ENCODE results near the gene SH3GL2. TPM values are rescaled to one million over a fixed set of nuclear protein-coding genes. Genes with fewer than 3 reads are reported as not detected.

SH3GL2 gene
- total and polyA plus RNA-seq, 2 donors (not counting 3 experiments of a cell fraction or from before 2014, with no cell fraction given) = 0.12 TPM; not detected in 1

DNA sequence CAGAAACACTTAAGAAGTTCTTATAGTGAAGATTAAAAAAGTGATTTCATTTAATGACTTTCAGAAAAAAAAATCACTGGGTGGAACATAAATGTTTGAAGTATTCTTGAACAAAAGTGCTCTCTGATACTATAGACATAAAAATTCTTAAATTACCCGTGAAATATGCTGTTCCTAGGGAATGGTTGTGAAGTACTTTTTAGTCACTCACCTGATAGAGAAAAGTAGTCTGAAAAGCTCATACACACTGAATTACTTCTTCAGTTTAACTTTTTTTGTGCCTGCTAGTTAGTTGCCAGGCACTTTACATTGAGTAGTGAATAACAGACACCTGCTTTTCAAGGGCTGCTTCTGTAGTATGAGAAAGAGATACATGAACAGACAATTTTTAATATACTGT lies 78.0 kb downstream of the SH3GL2 start:
- DNase-seq (ENCODE audit: low read depth, low spot score) (no peak), FAIRE-seq (no peak)
- CTCF ChIA-PET = no interaction called here
- H3K4me1 ChIP-seq (ENCODE audit: control insufficient read depth, extremely low read depth, insufficient read depth, low read length) = no peaks in the 10 kb centered on the region
- dilution Hi-C loops (cut with MboI; ENCODE audit: extremely low pct_ligation_motif_present, low sequenced_read_pairs) = no loop called here
- H3K36me3 ChIP-seq (ENCODE audit: control insufficient read depth in 2 of 2, extremely low read depth in 1 of 2, insufficient read depth in 2 of 2, low read length in 2 of 2) = no peaks in the 10 kb centered on the region
- TF ChIP-seq, protein P1, sequence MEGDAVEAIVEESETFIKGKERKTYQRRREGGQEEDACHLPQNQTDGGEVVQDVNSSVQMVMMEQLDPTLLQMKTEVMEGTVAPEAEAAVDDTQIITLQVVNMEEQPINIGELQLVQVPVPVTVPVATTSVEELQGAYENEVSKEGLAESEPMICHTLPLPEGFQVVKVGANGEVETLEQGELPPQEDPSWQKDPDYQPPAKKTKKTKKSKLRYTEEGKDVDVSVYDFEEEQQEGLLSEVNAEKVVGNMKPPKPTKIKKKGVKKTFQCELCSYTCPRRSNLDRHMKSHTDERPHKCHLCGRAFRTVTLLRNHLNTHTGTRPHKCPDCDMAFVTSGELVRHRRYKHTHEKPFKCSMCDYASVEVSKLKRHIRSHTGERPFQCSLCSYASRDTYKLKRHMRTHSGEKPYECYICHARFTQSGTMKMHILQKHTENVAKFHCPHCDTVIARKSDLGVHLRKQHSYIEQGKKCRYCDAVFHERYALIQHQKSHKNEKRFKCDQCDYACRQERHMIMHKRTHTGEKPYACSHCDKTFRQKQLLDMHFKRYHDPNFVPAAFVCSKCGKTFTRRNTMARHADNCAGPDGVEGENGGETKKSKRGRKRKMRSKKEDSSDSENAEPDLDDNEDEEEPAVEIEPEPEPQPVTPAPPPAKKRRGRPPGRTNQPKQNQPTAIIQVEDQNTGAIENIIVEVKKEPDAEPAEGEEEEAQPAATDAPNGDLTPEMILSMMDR (IDR thresholded peaks at IDR 0.05; ENCODE audit: extremely low read depth in 1 of 2, insufficient read depth in 1 of 2, low read depth in 1 of 2, low read length in 2 of 2) = no peak
- TF ChIP-seq, protein P2, sequence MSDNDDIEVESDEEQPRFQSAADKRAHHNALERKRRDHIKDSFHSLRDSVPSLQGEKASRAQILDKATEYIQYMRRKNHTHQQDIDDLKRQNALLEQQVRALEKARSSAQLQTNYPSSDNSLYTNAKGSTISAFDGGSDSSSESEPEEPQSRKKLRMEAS (IDR thresholded peaks at IDR 0.05; ENCODE audit: insufficient read depth, insufficient read length) = no peak
- no peak overlapping the region for H3K9ac ChIP-seq (replicated peaks; ENCODE audit: extremely low read depth, insufficient read depth, low read length)
- POLR2A ChIA-PET = no interaction called here
- no peak overlapping the region for H2AFZ ChIP-seq (ENCODE audit: low read depth, low read length)
- no peaks in the 10 kb centered on the region for H3K9me1 ChIP-seq (replicated peaks; ENCODE audit: control insufficient read depth, extremely low read depth, insufficient read depth, low read length)
- intact Hi-C loops (cut with micrococcal nuclease) = no loop called here
- no peaks in the 10 kb centered on the region for H3K9me3 ChIP-seq (replicated peaks; ENCODE audit: control insufficient read depth, insufficient read depth, low read length)
- no peaks in the 10 kb centered on the region for H3K27me3 ChIP-seq (ENCODE audit: control insufficient read depth in 2 of 2, insufficient read depth in 2 of 2, low read length in 2 of 2)
- H4K20me1 ChIP-seq (replicated peaks; ENCODE audit: control insufficient read depth, extremely low read depth, insufficient read depth, low read length) = no peaks in the 10 kb centered on the region
- no peaks in the 10 kb centered on the region for H3K79me2 ChIP-seq (ENCODE audit: control insufficient read depth, insufficient read depth, low read length)
- H3K4me3 ChIP-seq (replicated peaks in 1 of 3; ENCODE audit: insufficient read depth in 1 of 3, low read depth in 1 of 3, low read length in 3 of 3) = no peak overlapping the region
- H3K4me2 ChIP-seq (ENCODE audit: insufficient read depth, low read length) = no peak overlapping the region
- H3K27ac ChIP-seq (ENCODE audit: insufficient read depth, low read depth, low read length) = no peak overlapping the region
- no TSS peak for BruUV-seq (replicated peaks)

DNA sequence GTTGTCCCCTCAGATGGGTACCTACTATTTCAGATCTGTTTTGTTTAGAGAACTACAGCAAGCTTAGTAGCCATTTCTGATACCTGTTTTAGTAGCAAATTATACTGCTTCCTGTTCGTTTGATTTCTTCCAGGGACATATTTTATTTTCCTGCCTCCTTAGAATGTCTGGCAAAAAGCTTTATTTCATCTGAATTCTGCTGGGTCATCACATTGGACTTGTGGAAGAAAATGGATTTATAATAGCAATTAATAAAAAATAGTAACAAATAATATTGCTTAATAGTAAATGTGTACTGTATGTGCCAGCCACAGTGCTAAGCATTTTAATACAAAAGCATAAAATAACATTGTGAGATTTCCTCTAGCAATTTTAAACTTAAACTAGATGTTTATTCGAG lies 79.4 kb downstream of the SH3GL2 start:
- Histone ChIP-seq H3K36me3 (ENCODE audit: control insufficient read depth in 2 of 2, extremely low read depth in 1 of 2, insufficient read depth in 2 of 2, low read length in 2 of 2) (no peaks in the 10 kb centered on the region), H3K79me2 (ENCODE audit: control insufficient read depth, insufficient read depth, low read length) (no peaks in the 10 kb centered on the region), H3K4me2 (ENCODE audit: insufficient read depth, low read length) (no peak overlapping the region), H4K20me1 (replicated peaks; ENCODE audit: control insufficient read depth, extremely low read depth, insufficient read depth, low read length) (no peaks in the 10 kb centered on the region), H3K4me3 (replicated peaks in 1 of 3; ENCODE audit: insufficient read depth in 1 of 3, low read depth in 1 of 3, low read length in 3 of 3) (no peak overlapping the region), H2AFZ (ENCODE audit: low read depth, low read length) (no peak overlapping the region), H3K27ac (ENCODE audit: insufficient read depth, low read depth, low read length) (no peak overlapping the region), H3K9ac (replicated peaks; ENCODE audit: extremely low read depth, insufficient read depth, low read length) (no peak overlapping the region), H3K27me3 (ENCODE audit: control insufficient read depth in 2 of 2, insufficient read depth in 2 of 2, low read length in 2 of 2) (no peaks in the 10 kb centered on the region), H3K4me1 (ENCODE audit: control insufficient read depth, extremely low read depth, insufficient read depth, low read length) (no peaks in the 10 kb centered on the region), H3K9me1 (replicated peaks; ENCODE audit: control insufficient read depth, extremely low read depth, insufficient read depth, low read length) (no peaks in the 10 kb centered on the region), H3K9me3 (replicated peaks; ENCODE audit: control insufficient read depth, insufficient read depth, low read length) (no peaks in the 10 kb centered on the region)
- POLR2A ChIA-PET = no interaction called here
- DNase-seq (ENCODE audit: low read depth, low spot score) (no peak), FAIRE-seq (no peak)
- no TSS peak for BruUV-seq (replicated peaks)
- dilution Hi-C loops (cut with MboI; ENCODE audit: extremely low pct_ligation_motif_present, low sequenced_read_pairs) = no loop called here
- TF ChIP-seq POLR2A (IDR thresholded peaks at IDR 0.05; ENCODE audit: low read depth, low read length) = no peak
- no peak for TF ChIP-seq EZH2 (IDR thresholded peaks at IDR 0.05; ENCODE audit: borderline replicate concordance, low read depth, low read length, severe bottlenecking)
- TF ChIP-seq FOS (IDR thresholded peaks at IDR 0.05; ENCODE audit: borderline replicate concordance, insufficient read depth, low read length) = no peak
- TF ChIP-seq, protein P2 (IDR thresholded peaks at IDR 0.05; ENCODE audit: insufficient read depth, insufficient read length) = no peak
- TF ChIP-seq JUN (IDR thresholded peaks at IDR 0.05; ENCODE audit: borderline replicate concordance, insufficient read depth, insufficient read length, low read depth) = no peak
- TF ChIP-seq POLR2AphosphoS5 (IDR thresholded peaks at IDR 0.05; ENCODE audit: insufficient read depth, low read depth, low read length) = no peak
- TF ChIP-seq MYC (IDR thresholded peaks at IDR 0.05; ENCODE audit: low read depth, low read length) = no peak
- TF ChIP-seq, protein P1 (IDR thresholded peaks at IDR 0.05; ENCODE audit: extremely low read depth in 1 of 2, insufficient read depth in 1 of 2, low read depth in 1 of 2, low read length in 2 of 2) = no peak
- TF ChIP-seq GATA2 (IDR thresholded peaks at IDR 0.05; ENCODE audit: insufficient read depth, insufficient read length, low read depth, low read length) = no peak
- intact Hi-C loops (cut with micrococcal nuclease) = no loop called here
- CTCF ChIA-PET = no interaction called here
